ENCODE data around the gene ZNF280A.

DNA sequence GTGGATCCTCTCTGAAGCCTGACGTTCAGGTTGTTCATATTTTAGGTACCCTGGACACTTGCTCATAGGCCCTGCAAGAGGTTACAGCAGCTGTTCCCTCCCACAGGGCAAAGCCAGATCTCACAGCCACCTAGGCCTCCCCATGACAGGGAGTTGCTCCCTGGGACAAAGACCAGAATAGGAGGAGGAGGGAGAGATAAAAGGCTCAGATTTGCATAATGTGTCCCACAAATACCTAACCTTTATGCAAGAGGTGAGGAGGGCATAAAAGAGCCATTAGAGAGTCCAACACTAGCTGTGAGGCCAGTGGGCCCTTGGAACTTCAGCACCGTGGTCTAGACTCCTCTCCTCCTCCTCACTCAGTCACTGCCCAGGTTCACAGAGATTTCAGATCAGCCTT lies 45.3 kb downstream of the ZNF280A start:
- TF ChIP-seq EP300 (IDR thresholded peaks at IDR 0.05) = no peak
- TF ChIP-seq, protein P1, sequence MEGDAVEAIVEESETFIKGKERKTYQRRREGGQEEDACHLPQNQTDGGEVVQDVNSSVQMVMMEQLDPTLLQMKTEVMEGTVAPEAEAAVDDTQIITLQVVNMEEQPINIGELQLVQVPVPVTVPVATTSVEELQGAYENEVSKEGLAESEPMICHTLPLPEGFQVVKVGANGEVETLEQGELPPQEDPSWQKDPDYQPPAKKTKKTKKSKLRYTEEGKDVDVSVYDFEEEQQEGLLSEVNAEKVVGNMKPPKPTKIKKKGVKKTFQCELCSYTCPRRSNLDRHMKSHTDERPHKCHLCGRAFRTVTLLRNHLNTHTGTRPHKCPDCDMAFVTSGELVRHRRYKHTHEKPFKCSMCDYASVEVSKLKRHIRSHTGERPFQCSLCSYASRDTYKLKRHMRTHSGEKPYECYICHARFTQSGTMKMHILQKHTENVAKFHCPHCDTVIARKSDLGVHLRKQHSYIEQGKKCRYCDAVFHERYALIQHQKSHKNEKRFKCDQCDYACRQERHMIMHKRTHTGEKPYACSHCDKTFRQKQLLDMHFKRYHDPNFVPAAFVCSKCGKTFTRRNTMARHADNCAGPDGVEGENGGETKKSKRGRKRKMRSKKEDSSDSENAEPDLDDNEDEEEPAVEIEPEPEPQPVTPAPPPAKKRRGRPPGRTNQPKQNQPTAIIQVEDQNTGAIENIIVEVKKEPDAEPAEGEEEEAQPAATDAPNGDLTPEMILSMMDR (IDR thresholded peaks at IDR 0.05) = no peak

Data from ovary (tissue), 3 donors.